Loucy (cell line): ENCODE measurements around the gene PCP4L1.

Source experiments
- H2AFZ ChIP-seq: fragments of 200-600 bp; sonication (generic); 2 replicates; pipeline ENCODE4 v1.6.0; 2016; ENCODE audit warnings: antibody characterized with exemption, mild to moderate bottlenecking, low read length, moderate library complexity
- H3F3A ChIP-seq: fragments of 200-600 bp; 2 replicates; pipeline ENCODE4 v1.6.0; 2016; ENCODE audit warnings: antibody characterized with exemption, low read depth, mild to moderate bottlenecking
- H3K27me3 ChIP-seq: fragments of 200-600 bp; sonication (generic); 2 replicates; pipeline ENCODE4 v1.6.1; 2014; ENCODE audit warnings: low read length, mild to moderate bottlenecking; ENCODE audit not compliant: insufficient read depth, poor library complexity, severe bottlenecking
- H3K36me3 ChIP-seq: fragments of 200-600 bp; sonication (generic); 2 replicates; pipeline ENCODE4 v1.6.1; 2016; ENCODE audit warnings: low read length; ENCODE audit not compliant: insufficient read depth
- H3K4me1 ChIP-seq: fragments of 200-600 bp; sonication (generic); 2 replicates; pipeline ENCODE4 v1.5.1; 2014; ENCODE audit warnings: low read length, mild to moderate bottlenecking; ENCODE audit not compliant: insufficient read depth, poor library complexity, severe bottlenecking
- H3K4me2 ChIP-seq: fragments of 200-600 bp; sonication (generic); 2 replicates; pipeline ENCODE4 v1.6.0; 2014; ENCODE audit warnings: antibody characterized with exemption, low read length, low read depth, mild to moderate bottlenecking; ENCODE audit not compliant: poor library complexity, severe bottlenecking
- H3K4me3 ChIP-seq: fragments of 200-600 bp; sonication (generic); 2 replicates; pipeline ENCODE4 v1.5.1; 2014; ENCODE audit warnings: low read length, mild to moderate bottlenecking, mixed read lengths; ENCODE audit not compliant: poor library complexity, severe bottlenecking
- H3K79me2 ChIP-seq: fragments of 200-600 bp; sonication (generic); 2 replicates; pipeline ENCODE4 v1.6.1; 2014; ENCODE audit warnings: low read length; ENCODE audit not compliant: insufficient read depth
- H3K9ac ChIP-seq: fragments of 200-600 bp; sonication (generic); 2 replicates; pipeline ENCODE4 v1.6.0; 2014; ENCODE audit warnings: mild to moderate bottlenecking, low read depth, low read length, moderate library complexity; ENCODE audit not compliant: poor library complexity, severe bottlenecking
- H3K9me2 ChIP-seq: fragments of 200-600 bp; sonication (generic); replicated peaks from 2 replicates; pipeline ENCODE4 v1.6.1; 2016; ENCODE audit warnings: low read depth, low read length, mixed read lengths
- H3K9me3 ChIP-seq: fragments of 200-600 bp; sonication (generic); 2 replicates; pipeline ENCODE4 v1.6.1; 2014; ENCODE audit warnings: mild to moderate bottlenecking, antibody characterized with exemption, low read length, low read depth; ENCODE audit not compliant: insufficient read depth
- H4K20me1 ChIP-seq: fragments of 200-600 bp; sonication (generic); 2 replicates; pipeline ENCODE4 v1.6.0; 2014; ENCODE audit warnings: antibody characterized with exemption, low read length, mild to moderate bottlenecking; ENCODE audit not compliant: insufficient read depth, poor library complexity, severe bottlenecking
- CTCF ChIP-seq: fragments of 200-600 bp; sonication (generic); conservative IDR thresholded peaks from 2 replicates; pipeline ENCODE4 v1.5.1; 2014; ENCODE audit warnings: mild to moderate bottlenecking, antibody characterized with exemption, low read length
- EZH2phosphoT487 ChIP-seq: fragments of 200-600 bp; IDR thresholded peaks from 2 replicates; pipeline ENCODE4 v1.6.1; 2018; ENCODE audit warnings: antibody characterized with exemption, mild to moderate bottlenecking, moderate library complexity, borderline replicate concordance

The PCP4L1 gene

GRCh38 chr1:161324020-161324419, 65.5 kb downstream of the PCP4L1 start:
- no peaks in the 10 kb centered on the region for H4K20me1 ChIP-seq
- H3F3A ChIP-seq = no peaks in the 10 kb centered on the region
- H3K36me3 ChIP-seq = no peaks in the 10 kb centered on the region
- no peak overlapping the region for H3K4me3 ChIP-seq
- peaks cover 6% of the 10 kb centered on the region for H3K4me1 ChIP-seq
- no peak overlapping the region for H2AFZ ChIP-seq
- no peak overlapping the region for H3K9ac ChIP-seq
- TF ChIP-seq CTCF = no peak
- no peak for TF ChIP-seq EZH2phosphoT487
- no peaks in the 10 kb centered on the region for H3K9me2 ChIP-seq
- no peaks in the 10 kb centered on the region for H3K9me3 ChIP-seq
- no peaks in the 10 kb centered on the region for H3K79me2 ChIP-seq
- H3K4me2 ChIP-seq = no peak overlapping the region
- no peaks in the 10 kb centered on the region for H3K27me3 ChIP-seq

GRCh38 chr1:161330346-161330745, 71.8 kb downstream of the PCP4L1 start:
- Histone ChIP-seq H3K4me2 (no peak overlapping the region), H3K27me3 (no peaks in the 10 kb centered on the region), H4K20me1 (no peaks in the 10 kb centered on the region), H3K4me3 (no peak overlapping the region), H3K9ac (no peak overlapping the region), H3K79me2 (no peaks in the 10 kb centered on the region), H3K4me1 (no peaks in the 10 kb centered on the region), H3F3A (no peaks in the 10 kb centered on the region), H2AFZ (no peak overlapping the region), H3K9me3 (no peaks in the 10 kb centered on the region), H3K9me2 (no peaks in the 10 kb centered on the region), H3K36me3 (peaks cover 19% of the 10 kb centered on the region; the same call in 1 of the 2 replicates)
- no peak for TF ChIP-seq CTCF
- TF ChIP-seq EZH2phosphoT487 = no peak

- H3F3A ChIP-seq = no peaks in the 10 kb centered on the region
- no peak overlapping the region for H3K4me2 ChIP-seq
- H3K4me1 ChIP-seq = no peaks in the 10 kb centered on the region
- H3K9ac ChIP-seq = no peak overlapping the region
- H2AFZ ChIP-seq = no peak overlapping the region
- no peaks in the 10 kb centered on the region for H3K79me2 ChIP-seq
- no peak overlapping the region for H3K4me3 ChIP-seq
- H3K36me3 ChIP-seq = peaks cover 19% of the 10 kb centered on the region; the same call in 1 of the 2 replicates
- H3K9me3 ChIP-seq = no peaks in the 10 kb centered on the region
- no peaks in the 10 kb centered on the region for H3K9me2 ChIP-seq
- H4K20me1 ChIP-seq = no peaks in the 10 kb centered on the region
- no peaks in the 10 kb centered on the region for H3K27me3 ChIP-seq
- TF ChIP-seq CTCF (no peak), EZH2phosphoT487 (no peak)
These were observed 74.6 kb downstream of the PCP4L1 start for GRCh38 chr1:161333166-161333565.
